IMR-90 (cell line): ENCODE results near the gene CNTRL. TPM values are rescaled to one million over a fixed set of nuclear protein-coding genes. Genes with fewer than 3 reads are reported as not detected.

ENCODE experiments used
- ATAC-seq: fragments of 200-7000 bp; cut with Tn5 transposase; 2 replicates; pipeline ENCODE4 v1.9.1; 2020; ENCODE audit warnings: low read depth, mild to moderate bottlenecking, moderate library complexity
- BruUV-seq: library from RNA; stranded (reverse); fragments of 400-500 nt; replicated peaks from 2 replicates; lab custom pipeline; 2021; lab: Mats Ljungman, UMichigan
- CTCF ChIA-PET: fragments of 300-600 bp; formaldehyde crosslinking; extraction: SDS; loops from one replicate; lab custom pipeline; 2021; ENCODE audit warnings: antibody characterized with exemption; lab: Yijun Ruan, JAX
- POLR2A ChIA-PET: fragments of 300-600 bp; sonication (Branson Sonifier 250); formaldehyde crosslinking; loops from one replicate; lab custom pipeline; 2022; ENCODE audit warnings: antibody characterized with exemption; ENCODE audit not compliant: unreplicated experiment; lab: Charles Lee
- DNase-seq: peaks from one replicate; pipeline ENCODE4 v3.0.0; 2013
- H2AFZ ChIP-seq: replicated peaks from 2 replicates; pipeline ENCODE3; 2013; ENCODE audit warnings: low read length, mild to moderate bottlenecking; ENCODE audit not compliant: poor library complexity
- H2AK5ac ChIP-seq: 2 replicates; pipeline ENCODE4 v1.6.1; 2013; ENCODE audit warnings: low read depth, low read length, inconsistent platforms
- H2AK9ac ChIP-seq: replicated peaks from 2 replicates; pipeline ENCODE3; 2013; ENCODE audit warnings: mild to moderate bottlenecking, low read depth, low read length, moderate library complexity; ENCODE audit not compliant: poor library complexity
- H2BK120ac ChIP-seq: 2 replicates; pipeline ENCODE4 v1.6.1; 2013; ENCODE audit warnings: low read depth, low read length, inconsistent platforms
- H2BK15ac ChIP-seq: 3 replicates; pipeline ENCODE4 v1.6.1; 2013; ENCODE audit warnings: low read depth, low read length, inconsistent platforms
- H2BK20ac ChIP-seq: 2 replicates; pipeline ENCODE4 v1.6.1; 2013; ENCODE audit warnings: low read depth, mild to moderate bottlenecking, inconsistent platforms, low read length, moderate library complexity
- H2BK5ac ChIP-seq: 2 replicates; pipeline ENCODE4 v1.6.1; 2013; ENCODE audit warnings: mild to moderate bottlenecking, low read depth, low read length, inconsistent platforms; ENCODE audit not compliant: poor library complexity, severe bottlenecking
- H3K14ac ChIP-seq: replicated peaks from 2 replicates; pipeline ENCODE4 v1.6.1; 2013; ENCODE audit warnings: low read depth, low read length, inconsistent platforms
- H3K18ac ChIP-seq: 2 replicates; pipeline ENCODE4 v1.6.1; 2013; ENCODE audit warnings: low read depth, low read length, control low read depth
- H3K23ac ChIP-seq: 2 replicates; pipeline ENCODE4 v1.6.1; 2013; ENCODE audit warnings: low read depth, low read length, inconsistent platforms
- H3K27ac ChIP-seq: 2 replicates; pipeline ENCODE4 v1.5.1; 2013; ENCODE audit warnings: mild to moderate bottlenecking, control low read depth, low read length; ENCODE audit not compliant: insufficient read depth
- H3K27me3 ChIP-seq: 2 replicates; pipeline ENCODE4 v1.6.1; 2013; ENCODE audit warnings: low read length; ENCODE audit not compliant: control insufficient read depth, insufficient read depth
- H3K36me3 ChIP-seq: 2 replicates; pipeline ENCODE4 v1.6.1; 2013; ENCODE audit warnings: low read length, mixed read lengths; ENCODE audit not compliant: control insufficient read depth, insufficient read depth
- H3K4ac ChIP-seq: 2 replicates; pipeline ENCODE4 v1.6.1; 2013; ENCODE audit warnings: low read depth, low read length, inconsistent platforms
- H3K4me1 ChIP-seq: 2 replicates; pipeline ENCODE4 v1.6.1; 2013; ENCODE audit warnings: low read length, mixed read lengths; ENCODE audit not compliant: control insufficient read depth, insufficient read depth
- H3K4me2 ChIP-seq: 2 replicates; pipeline ENCODE4 v1.6.1; 2013; ENCODE audit warnings: low read depth, mild to moderate bottlenecking, control low read depth, low read length, moderate library complexity
- H3K4me3 ChIP-seq: 2 replicates; pipeline ENCODE4 v1.5.1; 2013; ENCODE audit warnings: low read depth, mild to moderate bottlenecking, control low read depth, low read length, moderate library complexity; ENCODE audit not compliant: insufficient read depth
- H3K56ac ChIP-seq: 2 replicates; pipeline ENCODE4 v1.6.1; 2013; ENCODE audit warnings: low read length, inconsistent platforms; ENCODE audit not compliant: insufficient read depth; ENCODE audit errors: extremely low read depth
- H3K79me1 ChIP-seq, 2 experiments: 2 replicates each; pipeline ENCODE4 v1.6.1; 2013; ENCODE audit warnings: low read length in 2 of 2, inconsistent platforms in 1 of 2, low read depth in 1 of 2
- H3K9ac ChIP-seq: 2 replicates; pipeline ENCODE4 v1.6.1; 2013; ENCODE audit warnings: low read depth, low read length, control low read depth
- H3K9me1 ChIP-seq: 2 replicates; pipeline ENCODE4 v1.6.1; 2013; ENCODE audit warnings: low read length, inconsistent platforms; ENCODE audit not compliant: insufficient read depth
- H3K9me3 ChIP-seq: 2 replicates; pipeline ENCODE4 v1.6.1; 2013; ENCODE audit warnings: low read length; ENCODE audit not compliant: control insufficient read depth, insufficient read depth
- H4K20me1 ChIP-seq: 2 replicates; pipeline ENCODE4 v1.6.1; 2013; ENCODE audit warnings: low read length, inconsistent platforms; ENCODE audit not compliant: insufficient read depth
- H4K5ac ChIP-seq: 2 replicates; pipeline ENCODE4 v1.6.1; 2013; ENCODE audit warnings: mild to moderate bottlenecking, low read depth, low read length, control low read depth
- H4K8ac ChIP-seq, 2 experiments: 2 replicates each; pipeline ENCODE4 v1.6.1; 2013; ENCODE audit warnings: low read depth in 2 of 2, low read length in 2 of 2, control low read depth in 1 of 2, inconsistent platforms in 1 of 2
- H4K91ac ChIP-seq: 2 replicates; pipeline ENCODE4 v1.6.1; 2013; ENCODE audit warnings: low read depth, low read length, inconsistent platforms; ENCODE audit not compliant: insufficient read depth
- SMC3 ChIP-seq: fragments of 150-350 bp; IDR thresholded peaks from 2 replicates; pipeline ENCODE4 v1.6.1; 2016; ENCODE audit warnings: low read depth, mild to moderate bottlenecking, antibody characterized with exemption, low read length, moderate library complexity
- WGBS, 2 experiments: methylation state at CpG; one replicate each; pipeline versions ENCODE4 v1.1.5 to v1.1.7; 2013; ENCODE audit warnings: missing lambda C conversion rate in 2 of 2; ENCODE audit not compliant: insufficient read length in 1 of 2; ENCODE audit errors: extremely low coverage in 2 of 2; 5-methylcytosine and 5-hydroxymethylcytosine counted together
- dilution Hi-C: fragments of 300-500 bp; cut with HindIII; formaldehyde crosslinking; loops from one replicate; pipeline ENCODE4 v1.14.3; 2018; ENCODE audit warnings: low sequenced_read_pairs; ENCODE audit not compliant: unreplicated experiment
- in situ Hi-C: fragments of 300-500 bp; cut with MboI; formaldehyde crosslinking; loops from 3 replicates; pipeline ENCODE4 v1.14.3; 2019; ENCODE audit warnings: low sequenced_read_pairs, inconsistent platforms, mixed read lengths
- intact Hi-C: fragments of 100-400 bp; cut with micrococcal nuclease; formaldehyde crosslinking; loops from 2 replicates; pipeline ENCODE4 v1.10.0; 2022
- polyA plus RNA-seq, 3 experiments: library from polyadenylated mRNA; depleted of rRNA; stranded (reverse); fragments of >200 nt; gene quantifications; 2 replicates each; pipeline ENCODE4 v1.2.3, GENCODE V29; 2012; ENCODE audit warnings: low replicate concordance in 1 of 3
- total RNA-seq: library from RNA; depleted of rRNA; stranded (reverse); fragments of >200 nt; gene quantifications from 2 replicates; pipeline ENCODE4 v1.2.3, GENCODE V29; 2012

The CNTRL gene
- total and polyA plus RNA-seq, 2 of the 4 experiments (the other 2 are of a cell fraction): 4.5 to 7.3 TPM

- intact Hi-C loops (no loop called here), dilution Hi-C loops (no loop called here), in situ Hi-C loops (no loop called here)
- Histone ChIP-seq H4K91ac (no peak overlapping the region), H4K20me1 (no peaks in the 10 kb centered on the region), H2AK9ac (no peak overlapping the region), H2BK15ac (no peak overlapping the region), H4K8ac (no peak overlapping the region), H2BK120ac (no peak overlapping the region), H3K9me3 (no peaks in the 10 kb centered on the region), H3K56ac (no peak overlapping the region), H3K4me3 (no peak overlapping the region), H2AFZ (no peak overlapping the region), H3K27ac (no peak overlapping the region), H3K9me1 (peaks cover 10% of the 10 kb centered on the region), H2BK20ac (no peak overlapping the region), H3K79me1 (peaks cover 3 to 11% of the 10 kb centered on the region in 2 experiments; a peak in 3 of 4 replicates), H3K23ac (no peak overlapping the region), H3K4me2 (no peak overlapping the region), H3K36me3 (no peaks in the 10 kb centered on the region), H3K27me3 (no peaks in the 10 kb centered on the region), H3K4ac (no peak overlapping the region), H2BK5ac (no peak overlapping the region), H3K4me1 (peaks cover 2% of the 10 kb centered on the region), H2AK5ac (no peak overlapping the region), H3K9ac (no peak overlapping the region), H3K14ac (no peak overlapping the region), H3K18ac (no peak overlapping the region), H4K5ac (no peak overlapping the region)
- no TSS peak for BruUV-seq
- ChIA-PET POLR2A (no interaction called here), CTCF (no interaction called here)
- DNase-seq (no peak), ATAC-seq (no peak)
- no peak for TF ChIP-seq SMC3
- WGBS, 2 experiments: no CpG with 5 or more reads among the region's 2 CpGs
These were observed 43.5 kb downstream of the CNTRL start for GRCh38 chr9:121118266-121118665.
